GM12873 (cell line): ENCODE results near the gene FGGY.

ENCODE experiments used
- TF ChIP-seq, protein P1 (sequence below): IDR thresholded peaks from 2 replicates; pipeline ENCODE4 v1.5.1; 2012; ENCODE audit warnings: low read depth, mild to moderate bottlenecking, moderate library complexity, low read length, control low read depth; ENCODE audit not compliant: insufficient read depth; ENCODE audit errors: missing control alignments

FGGY gene

GRCh38 chr1:59541161-59541560, 244.3 kb downstream of the FGGY start:
- TF ChIP-seq, protein P1, sequence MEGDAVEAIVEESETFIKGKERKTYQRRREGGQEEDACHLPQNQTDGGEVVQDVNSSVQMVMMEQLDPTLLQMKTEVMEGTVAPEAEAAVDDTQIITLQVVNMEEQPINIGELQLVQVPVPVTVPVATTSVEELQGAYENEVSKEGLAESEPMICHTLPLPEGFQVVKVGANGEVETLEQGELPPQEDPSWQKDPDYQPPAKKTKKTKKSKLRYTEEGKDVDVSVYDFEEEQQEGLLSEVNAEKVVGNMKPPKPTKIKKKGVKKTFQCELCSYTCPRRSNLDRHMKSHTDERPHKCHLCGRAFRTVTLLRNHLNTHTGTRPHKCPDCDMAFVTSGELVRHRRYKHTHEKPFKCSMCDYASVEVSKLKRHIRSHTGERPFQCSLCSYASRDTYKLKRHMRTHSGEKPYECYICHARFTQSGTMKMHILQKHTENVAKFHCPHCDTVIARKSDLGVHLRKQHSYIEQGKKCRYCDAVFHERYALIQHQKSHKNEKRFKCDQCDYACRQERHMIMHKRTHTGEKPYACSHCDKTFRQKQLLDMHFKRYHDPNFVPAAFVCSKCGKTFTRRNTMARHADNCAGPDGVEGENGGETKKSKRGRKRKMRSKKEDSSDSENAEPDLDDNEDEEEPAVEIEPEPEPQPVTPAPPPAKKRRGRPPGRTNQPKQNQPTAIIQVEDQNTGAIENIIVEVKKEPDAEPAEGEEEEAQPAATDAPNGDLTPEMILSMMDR, result no peak

DNA sequence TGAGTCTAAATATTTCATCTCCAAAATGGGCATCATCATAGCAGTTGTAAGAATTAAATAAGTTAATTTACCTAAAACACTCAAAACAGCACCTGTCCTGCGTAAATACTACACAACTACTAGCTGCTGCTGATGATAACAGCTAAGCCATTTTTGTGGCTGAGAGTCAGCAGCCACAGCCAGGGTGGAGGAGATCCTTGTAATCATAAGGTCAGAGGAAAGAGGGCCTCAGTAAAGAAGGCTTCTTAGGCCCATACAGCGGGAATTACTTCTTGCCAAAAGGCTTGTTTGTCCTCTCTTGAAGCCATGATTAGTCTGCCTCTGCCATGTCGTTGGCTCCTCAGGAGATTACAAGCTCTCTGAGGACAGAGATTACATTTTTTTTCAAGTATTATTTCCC, 245.0 kb downstream of the FGGY start:
- TF ChIP-seq, protein P1, result no peak

DNA sequence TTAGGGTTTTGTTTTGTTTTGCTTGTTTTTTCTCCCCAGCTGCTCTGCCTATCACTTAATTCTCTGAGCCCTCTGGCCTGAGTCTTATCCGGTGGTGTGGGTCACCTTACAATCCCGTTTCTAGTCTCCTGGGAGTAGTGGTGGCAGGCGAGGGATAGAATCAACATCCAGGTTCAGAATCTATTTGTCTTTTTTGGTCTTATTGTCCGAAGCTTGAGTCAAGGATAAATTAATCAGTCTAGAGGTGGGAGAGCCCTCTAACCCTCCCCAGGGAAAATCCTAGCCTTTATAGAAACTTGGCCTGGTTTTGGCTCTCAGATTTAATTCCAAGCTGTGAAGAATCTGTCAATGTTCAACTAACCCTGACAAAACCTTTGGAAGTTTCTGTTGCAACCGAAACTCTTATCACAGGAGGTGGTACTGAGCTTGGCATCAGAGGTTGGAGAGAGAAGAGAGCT, 246.3 kb downstream of the FGGY start:
- TF ChIP-seq, protein P1, result no peak

DNA sequence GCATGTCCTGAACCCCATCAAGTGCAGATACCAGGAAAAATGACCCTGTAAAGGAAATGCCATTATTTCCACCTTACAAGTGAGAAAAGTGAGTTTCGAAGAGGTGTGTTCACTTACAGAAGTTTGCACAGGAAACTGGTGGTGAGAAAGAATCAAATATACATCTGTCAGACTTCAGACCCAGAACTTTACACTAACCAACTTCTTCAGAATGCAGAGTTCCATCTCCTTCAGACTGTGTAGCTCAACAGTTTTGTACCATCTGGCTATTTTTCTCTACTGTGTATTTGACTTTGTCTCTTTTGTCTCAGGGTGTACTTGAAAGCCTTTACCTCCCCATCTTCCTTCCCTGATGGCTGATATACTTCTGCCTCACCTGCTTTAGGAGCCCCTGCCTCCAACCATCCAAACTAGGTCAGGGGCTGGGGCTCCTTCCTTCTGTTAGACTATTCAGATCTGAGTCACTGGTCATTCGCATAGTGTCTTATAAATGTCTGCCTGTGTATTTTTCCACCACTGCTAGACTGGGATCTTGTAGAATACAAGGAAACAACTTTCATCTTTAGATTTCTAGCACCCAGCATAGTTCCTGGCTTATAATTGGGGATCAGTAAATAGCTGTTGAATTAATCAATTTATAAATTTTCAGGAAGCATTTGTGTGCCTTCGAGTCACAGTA, 247.9 kb downstream of the FGGY start:
- TF ChIP-seq, protein P1, result no peak

GRCh38 chr1:59545830-59546229, 248.9 kb downstream of the FGGY start:
- TF ChIP-seq, protein P1, result no peak

DNA sequence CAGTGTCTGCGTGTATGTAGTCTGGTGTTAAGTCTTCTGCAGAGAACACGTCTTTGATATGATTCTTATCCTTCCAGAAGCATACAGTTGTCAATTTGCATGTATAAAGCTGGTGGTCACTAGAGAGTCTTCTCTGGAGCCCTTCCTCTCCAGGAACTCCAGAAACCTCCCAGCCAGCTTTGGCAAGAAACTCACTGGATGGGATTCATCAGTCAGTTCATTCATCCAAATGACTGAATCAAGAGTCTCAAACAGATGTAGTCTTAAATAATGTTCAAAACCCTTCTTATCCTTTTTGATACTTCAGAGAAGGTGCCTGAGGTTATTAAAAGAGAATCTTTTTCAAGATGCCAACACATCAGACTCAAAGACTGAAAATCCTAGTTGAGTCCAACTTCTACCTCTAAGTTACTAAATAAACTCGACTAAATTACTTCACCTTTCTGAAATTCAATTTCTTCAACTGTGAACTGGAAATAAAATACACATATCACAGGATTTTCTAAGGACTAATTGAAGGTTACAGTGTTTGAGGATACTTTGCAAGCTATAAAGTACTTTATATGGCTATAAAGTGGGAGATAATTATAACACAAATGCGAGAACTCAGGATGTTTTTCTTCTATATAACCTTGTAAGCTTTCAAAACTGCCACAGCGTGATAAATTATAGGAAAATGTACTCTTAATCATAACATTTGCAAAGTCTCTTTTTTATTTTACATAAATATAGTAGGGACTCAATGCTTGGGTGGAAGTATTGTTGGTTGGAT, 252.4 kb downstream of the FGGY start:
- TF ChIP-seq, protein P1, result no peak

GRCh38 chr1:59549903-59550302, 253.0 kb downstream of the FGGY start:
- TF ChIP-seq, protein P1, result no peak
